Hepatocyte (in vitro differentiated cells): ENCODE data around the gene ADAMTS2. TPM values are rescaled to one million over a fixed set of nuclear protein-coding genes. Genes with fewer than 3 reads are reported as not detected.

ENCODE experiments used
- DNase-seq: peaks from one replicate; pipeline ENCODE4 v3.0.0-alpha.2; 2016; ENCODE audit warnings: low spot score
- H2AFZ ChIP-seq: fragments of 200-600 bp; sonication (generic); 2 replicates; pipeline ENCODE4 v1.6.0; 2016; ENCODE audit warnings: antibody characterized with exemption, mild to moderate bottlenecking
- H3K27ac ChIP-seq: fragments of 200-600 bp; sonication (generic); 2 replicates; pipeline ENCODE4 v1.5.1; 2016; ENCODE audit warnings: mild to moderate bottlenecking
- H3K27me3 ChIP-seq: fragments of 200-600 bp; sonication (generic); 2 replicates; pipeline ENCODE4 v1.6.1; 2016
- H3K36me3 ChIP-seq: fragments of 200-600 bp; sonication (generic); replicated peaks from 2 replicates; pipeline ENCODE4 v1.5.1; 2016; ENCODE audit warnings: low read depth; ENCODE audit not compliant: insufficient read depth
- H3K4me1 ChIP-seq: fragments of 200-600 bp; sonication (generic); 2 replicates; pipeline ENCODE4 v1.5.1; 2016; ENCODE audit warnings: mild to moderate bottlenecking, moderate library complexity; ENCODE audit not compliant: insufficient read depth
- H3K4me2 ChIP-seq: fragments of 200-600 bp; sonication (generic); 2 replicates; pipeline ENCODE4 v1.6.0; 2016
- H3K4me3 ChIP-seq: fragments of 200-600 bp; sonication (generic); 2 replicates; pipeline ENCODE4 v1.5.1; 2016; ENCODE audit warnings: mild to moderate bottlenecking
- H3K79me2 ChIP-seq: fragments of 200-600 bp; sonication (generic); 2 replicates; pipeline ENCODE4 v1.6.0; 2017; ENCODE audit warnings: mild to moderate bottlenecking
- H3K9me2 ChIP-seq: fragments of 200-600 bp; sonication (generic); replicated peaks from 2 replicates; pipeline ENCODE4 v1.6.0; 2017; ENCODE audit warnings: mild to moderate bottlenecking; ENCODE audit not compliant: insufficient read depth
- H3K9me3 ChIP-seq: fragments of 200-600 bp; sonication (generic); 2 replicates; pipeline ENCODE4 v1.5.1; 2016; ENCODE audit warnings: low read depth, mild to moderate bottlenecking
- H4K20me1 ChIP-seq: fragments of 200-600 bp; sonication (generic); 2 replicates; pipeline ENCODE4 v1.6.0; 2016; ENCODE audit warnings: mild to moderate bottlenecking; ENCODE audit not compliant: insufficient read depth, poor library complexity, severe bottlenecking
- CTCF ChIP-seq: fragments of 200-600 bp; sonication (generic); IDR thresholded peaks from 2 replicates; pipeline ENCODE4 v1.5.1; 2016; ENCODE audit warnings: antibody characterized with exemption, mild to moderate bottlenecking; ENCODE audit not compliant: poor library complexity
- EZH2 ChIP-seq: fragments of 200-600 bp; sonication (generic); IDR thresholded peaks from 2 replicates; pipeline ENCODE4 v1.6.1; 2016; ENCODE audit warnings: antibody characterized with exemption, mild to moderate bottlenecking, borderline replicate concordance
- EZH2phosphoT487 ChIP-seq: fragments of 200-600 bp; sonication (generic); IDR thresholded peaks from one replicate; pipeline ENCODE4 v1.6.1; 2018; ENCODE audit warnings: antibody characterized with exemption, mild to moderate bottlenecking, low read depth, moderate library complexity; ENCODE audit not compliant: unreplicated experiment, severe bottlenecking
- WGBS: methylation state at CpG from one replicate; pipeline ENCODE4 v1.1.6; 2016; ENCODE audit warnings: low lambda C conversion rate; ENCODE audit errors: missing lambda C conversion rate; 5-methylcytosine and 5-hydroxymethylcytosine counted together
- polyA plus RNA-seq: library from polyadenylated mRNA; unstranded; fragments of >200 nt; fragmentation: Nextera tagmentation; extraction: Ambion mirVana; gene quantifications from 2 replicates; pipeline ENCODE4 v1.2.1, GENCODE V29; 2016
- total RNA-seq: library from RNA; depleted of rRNA; stranded (reverse); fragments of >200 nt; gene quantifications from 2 replicates; pipeline ENCODE4 v1.2.3, GENCODE V29; 2014

ADAMTS2 gene
- total and polyA plus RNA-seq, 2 experiments from 2014 or later, result 55.4 to 78.8 TPM

GRCh38 chr5:179348011-179348530 lies 2.8 kb upstream of the ADAMTS2 start:
- no peak overlapping the region for H3K27ac ChIP-seq
- TF ChIP-seq EZH2phosphoT487, result no peak
- no peak for TF ChIP-seq EZH2
- no peak for TF ChIP-seq CTCF
- no peaks in the 10 kb centered on the region for H3K9me2 ChIP-seq
- no peak overlapping the region for H3K4me3 ChIP-seq
- no peaks in the 10 kb centered on the region for H3K9me3 ChIP-seq
- DNase-seq, result no peak
- H4K20me1 ChIP-seq, result peaks cover 7% of the 10 kb centered on the region
- no peak overlapping the region for H2AFZ ChIP-seq
- H3K27me3 ChIP-seq, result peaks cover 34% of the 10 kb centered on the region
- H3K4me1 ChIP-seq, result peaks cover 10% of the 10 kb centered on the region
- 88% methylated on average over 15 of the region's 15 CpGs for WGBS
- H3K36me3 ChIP-seq, result no peaks in the 10 kb centered on the region
- no peak overlapping the region for H3K4me2 ChIP-seq
- H3K79me2 ChIP-seq, result peaks cover 2% of the 10 kb centered on the region

DNA sequence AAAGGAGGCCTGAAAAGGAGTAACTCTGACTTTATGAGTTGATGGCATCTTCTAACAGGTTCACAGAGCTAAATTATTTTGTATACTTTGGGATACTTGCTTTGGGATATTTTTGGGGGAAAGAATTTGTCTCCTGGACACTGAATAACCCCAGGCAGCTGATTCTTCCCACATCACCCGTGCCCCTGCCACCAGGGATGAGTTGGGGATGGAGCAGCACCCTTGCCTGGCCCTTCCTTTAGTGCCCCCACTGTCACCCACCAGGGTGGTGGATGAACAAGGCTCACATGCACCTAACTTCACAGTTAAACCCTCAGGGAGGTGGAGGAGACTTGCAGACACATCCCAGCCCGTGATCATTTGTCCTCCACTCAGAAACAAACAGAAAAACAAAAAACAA lies 2.3 kb upstream of the ADAMTS2 start:
- Histone ChIP-seq H2AFZ (no peak overlapping the region), H3K4me3 (no peak overlapping the region), H3K27ac (no peak overlapping the region), H3K9me3 (no peaks in the 10 kb centered on the region), H3K9me2 (no peaks in the 10 kb centered on the region), H3K4me2 (no peak overlapping the region), H3K27me3 (peaks cover 39% of the 10 kb centered on the region), H3K4me1 (peaks cover 10% of the 10 kb centered on the region), H4K20me1 (peaks cover 10% of the 10 kb centered on the region), H3K79me2 (peaks cover 2% of the 10 kb centered on the region), H3K36me3 (no peaks in the 10 kb centered on the region)
- TF ChIP-seq EZH2phosphoT487 (no peak), CTCF (no peak), EZH2 (no peak)
- no peak for DNase-seq
- WGBS, result 88% methylated on average over 2 of the region's 2 CpGs

- 91% methylated on average over 8 of the region's 8 CpGs for WGBS
Measured at GRCh38 chr5:179346875-179347274, 1.6 kb upstream of the ADAMTS2 start.

More at GRCh38 chr5:179346875-179347274, 1.6 kb upstream of the ADAMTS2 start:
- Histone ChIP-seq H3K27me3 (peaks cover 46% of the 10 kb centered on the region), H3K27ac (no peak overlapping the region), H3K4me1 (peaks cover 10% of the 10 kb centered on the region), H3K4me2 (no peak overlapping the region), H2AFZ (no peak overlapping the region), H3K9me2 (no peaks in the 10 kb centered on the region), H3K9me3 (no peaks in the 10 kb centered on the region), H3K79me2 (peaks cover 7% of the 10 kb centered on the region), H3K4me3 (no peak overlapping the region), H4K20me1 (peaks cover 16% of the 10 kb centered on the region), H3K36me3 (no peaks in the 10 kb centered on the region)
- TF ChIP-seq CTCF (no peak), EZH2 (no peak), EZH2phosphoT487 (no peak)
- DNase-seq, result no peak
